Measurements from ENCODE around the gene CAMTA1. TPM values are rescaled to one million over a fixed set of nuclear protein-coding genes. Genes with fewer than 3 reads are reported as not detected.

CAMTA1 gene
- total RNA-seq, 5 donors from 2014 or later (not counting 1 experiment from before 2014, with no cell fraction given): 29.7 to 37.4 (median 34.6) TPM

DNA sequence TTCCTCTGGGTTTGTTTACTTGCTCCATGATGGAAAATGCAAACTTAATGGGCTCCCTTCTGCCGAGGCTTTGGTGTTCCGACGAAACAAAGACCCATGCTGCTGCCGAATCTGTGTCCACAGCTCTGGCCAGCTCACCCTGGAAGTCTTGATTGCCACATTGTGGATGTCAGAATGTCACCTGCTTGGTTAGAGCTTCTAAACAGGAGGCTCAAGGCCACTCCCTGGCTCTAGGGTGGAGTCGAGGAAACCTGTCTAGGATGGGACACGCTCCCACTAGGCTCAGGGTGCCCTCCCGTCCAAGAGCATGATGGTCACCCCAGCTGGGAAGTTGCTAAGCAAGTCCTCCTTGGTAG, 706.5 kb downstream of the CAMTA1 start:
- no peaks in the 10 kb centered on the region for H3K4me1 ChIP-seq (ENCODE audit: control insufficient read depth in 1 of 2, extremely low read depth in 1 of 2, insufficient read depth in 2 of 2, low read length in 2 of 2)
- peaks cover 0 to 30% of the 10 kb centered on the region in 2 experiments for H3K27me3 ChIP-seq (replicated peaks in 1 of 2; ENCODE audit: control insufficient read depth in 2 of 2, extremely low read depth in 1 of 2, insufficient read depth in 2 of 2, low read length in 1 of 2)
- H3K36me3 ChIP-seq (ENCODE audit: control insufficient read depth in 2 of 2, extremely low read depth in 1 of 2, insufficient read depth in 1 of 2, low read length in 1 of 2): no peaks in the 10 kb centered on the region
- H3K27ac Mint-ChIP-seq: no peak overlapping the region
- peaks cover 4 to 7% of the 10 kb centered on the region in 2 donors for H3K27me3 Mint-ChIP-seq
- DNase-seq (no peak), ATAC-seq (replicated peaks in 1 of 4) (no peak)
- POLR2A ChIA-PET: interaction anchor here in 1 of 2 donors (0.6 kb wide), 1 partner anchor 612 kb away, joined by 4 read pairs; no protein-coding TSS in a partner anchor
- no peaks in the 10 kb centered on the region for H3K4me1 Mint-ChIP-seq
- no peaks in the 10 kb centered on the region for H3K36me3 Mint-ChIP-seq
- CTCF ChIA-PET: no interaction called here
- H3K4me3 Mint-ChIP-seq: no peak overlapping the region
- 78% methylated on average over 7 of the region's 7 CpGs for WGBS (ENCODE audit: insufficient coverage)
- H3K9me3 ChIP-seq: no peaks in the 10 kb centered on the region
- peaks cover 0 to 10% (median 0%) of the 10 kb centered on the region in 3 donors for H3K9me3 Mint-ChIP-seq
- H3K27ac ChIP-seq (ENCODE audit: low read length): no peak overlapping the region
- no peak overlapping the region for H3K4me3 ChIP-seq (ENCODE audit: control insufficient read depth in 1 of 2, extremely low read depth in 1 of 2, low read length in 1 of 2)

DNA sequence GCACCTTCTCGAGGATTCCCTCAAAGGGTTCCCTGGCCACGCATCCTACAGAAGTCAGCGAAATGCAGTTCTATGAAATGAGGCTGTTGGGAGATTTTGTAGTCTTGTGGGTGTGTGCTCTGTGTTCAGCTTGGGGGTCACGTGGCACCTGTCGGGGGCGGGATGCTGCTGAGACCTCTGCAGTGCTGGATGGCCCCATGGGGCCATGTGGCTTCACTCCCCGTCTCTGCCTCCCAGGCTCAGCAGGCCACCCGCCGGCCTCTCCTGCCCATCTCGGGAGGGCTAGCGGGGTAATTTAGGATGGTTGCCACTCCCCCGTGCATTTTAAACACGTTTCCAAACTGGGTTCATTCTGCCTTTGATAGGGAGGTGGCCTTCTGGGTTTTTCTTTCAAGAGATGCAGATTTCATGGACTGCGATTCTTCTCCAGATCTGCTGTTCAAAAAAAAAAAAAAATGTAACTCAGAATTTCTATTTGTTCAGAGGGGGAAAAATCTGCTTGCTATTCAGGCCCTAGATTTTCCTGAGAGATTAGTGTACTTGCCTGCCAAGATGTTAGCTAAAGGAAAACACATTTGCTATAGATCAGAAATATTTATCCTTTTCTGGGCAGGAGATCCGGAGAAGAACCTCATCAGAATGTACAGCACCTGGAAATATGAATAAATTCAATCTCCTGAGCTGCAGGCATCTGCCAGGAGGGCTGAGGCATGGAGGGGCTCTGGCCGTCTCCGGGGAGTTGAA, 708.6 kb downstream of the CAMTA1 start:
- DNase-seq: no peak
- Mint-ChIP-seq H3K27ac (no peak overlapping the region), H3K9me3 (peaks cover 0 to 10% (median 0%) of the 10 kb centered on the region in 3 donors), H3K4me3 (no peak overlapping the region), H3K27me3 (peaks cover 4 to 7% of the 10 kb centered on the region in 2 donors), H3K36me3 (no peaks in the 10 kb centered on the region), H3K4me1 (no peaks in the 10 kb centered on the region)
- 76% methylated on average over 6 of the region's 17 CpGs for WGBS (ENCODE audit: insufficient coverage)
- ChIA-PET POLR2A (no interaction called here), CTCF (interaction anchor here in 1 of 2 donors (0.8 kb wide), 1 partner anchor 12 kb away, joined by 4 read pairs; no protein-coding TSS in a partner anchor)
- Histone ChIP-seq H3K4me3 (ENCODE audit: control insufficient read depth in 1 of 2, extremely low read depth in 1 of 2, low read length in 1 of 2) (no peak overlapping the region), H3K27ac (ENCODE audit: low read length) (no peak overlapping the region), H3K27me3 (replicated peaks in 1 of 2; ENCODE audit: control insufficient read depth in 2 of 2, extremely low read depth in 1 of 2, insufficient read depth in 2 of 2, low read length in 1 of 2) (peaks cover 0 to 26% of the 10 kb centered on the region in 2 experiments), H3K4me1 (ENCODE audit: control insufficient read depth in 1 of 2, extremely low read depth in 1 of 2, insufficient read depth in 2 of 2, low read length in 2 of 2) (no peaks in the 10 kb centered on the region), H3K36me3 (ENCODE audit: control insufficient read depth in 2 of 2, extremely low read depth in 1 of 2, insufficient read depth in 1 of 2, low read length in 1 of 2) (no peaks in the 10 kb centered on the region), H3K9me3 (no peaks in the 10 kb centered on the region)
- ATAC-seq (replicated peaks in 1 of 4): no peak

DNA sequence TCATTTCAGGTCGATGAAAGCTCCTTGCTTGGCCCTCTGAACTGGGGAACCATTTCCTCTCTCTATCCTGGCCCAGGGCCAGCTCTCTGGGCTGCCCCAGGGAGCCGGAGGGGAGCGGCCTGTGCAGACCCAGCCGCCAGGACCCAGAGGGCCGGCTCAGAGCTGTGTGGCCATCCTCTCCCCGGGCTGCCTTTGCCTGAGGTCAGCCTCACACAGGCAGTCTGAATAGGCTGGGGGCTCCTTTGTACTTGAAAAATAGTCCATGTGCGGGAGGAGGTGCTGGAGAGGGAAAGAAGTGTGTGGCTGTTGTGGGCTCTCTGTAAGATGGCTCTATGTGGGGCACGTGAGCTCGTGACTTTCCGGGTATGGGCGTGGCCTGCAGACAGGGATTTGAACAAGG, 710.7 kb downstream of the CAMTA1 start:
- Histone ChIP-seq H3K9me3 (no peaks in the 10 kb centered on the region), H3K4me1 (ENCODE audit: control insufficient read depth in 1 of 2, extremely low read depth in 1 of 2, insufficient read depth in 2 of 2, low read length in 2 of 2) (no peaks in the 10 kb centered on the region), H3K27ac (ENCODE audit: low read length) (no peak overlapping the region), H3K27me3 (replicated peaks in 1 of 2; ENCODE audit: control insufficient read depth in 2 of 2, extremely low read depth in 1 of 2, insufficient read depth in 2 of 2, low read length in 1 of 2) (peaks cover 0 to 14% of the 10 kb centered on the region in 2 experiments), H3K36me3 (ENCODE audit: control insufficient read depth in 2 of 2, extremely low read depth in 1 of 2, insufficient read depth in 1 of 2, low read length in 1 of 2) (no peaks in the 10 kb centered on the region), H3K4me3 (ENCODE audit: control insufficient read depth in 1 of 2, extremely low read depth in 1 of 2, low read length in 1 of 2) (no peak overlapping the region)
- Mint-ChIP-seq H3K9me3 (peaks cover 0 to 10% (median 0%) of the 10 kb centered on the region in 3 donors), H3K27me3 (peaks cover 4 to 5% of the 10 kb centered on the region in 2 donors), H3K27ac (no peak overlapping the region), H3K36me3 (no peaks in the 10 kb centered on the region), H3K4me1 (no peaks in the 10 kb centered on the region), H3K4me3 (no peak overlapping the region)
- DNase-seq (no peak), ATAC-seq (replicated peaks in 1 of 4) (no peak)
- POLR2A ChIA-PET: no interaction called here
- CTCF ChIA-PET: no interaction called here
- 69% methylated on average over 11 of the region's 11 CpGs for WGBS (ENCODE audit: insufficient coverage)

DNA sequence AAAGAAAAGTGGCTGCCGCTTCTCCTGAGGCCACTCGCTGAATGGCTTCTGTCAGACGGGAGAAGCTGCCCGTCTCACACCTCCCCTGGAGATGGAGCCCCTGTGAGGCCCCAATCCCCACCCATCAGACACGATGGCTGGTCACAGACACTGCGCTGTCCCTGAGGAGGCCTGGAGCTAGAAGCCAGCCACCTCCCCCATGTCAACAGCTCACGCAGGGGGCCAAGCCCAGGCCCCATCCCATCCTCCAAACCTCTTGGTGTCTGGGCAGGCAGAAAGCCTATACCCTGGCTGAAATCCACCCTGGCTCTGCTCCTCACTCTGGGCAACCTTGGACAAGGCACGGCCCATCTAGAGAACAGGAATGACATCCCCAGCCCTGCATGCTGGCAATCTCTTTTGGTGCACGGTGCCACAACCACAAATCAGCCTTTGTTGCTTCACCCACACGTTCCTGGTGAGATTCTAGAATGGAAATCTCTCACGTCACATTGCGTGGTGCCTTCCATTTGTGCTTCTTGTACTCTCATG, 711.9 kb downstream of the CAMTA1 start:
- H3K4me3 ChIP-seq (ENCODE audit: control insufficient read depth in 1 of 2, extremely low read depth in 1 of 2, low read length in 1 of 2): no peak overlapping the region
- H3K27me3 Mint-ChIP-seq: peaks cover 3 to 4% of the 10 kb centered on the region in 2 donors
- H3K27me3 ChIP-seq (replicated peaks in 1 of 2; ENCODE audit: control insufficient read depth in 2 of 2, extremely low read depth in 1 of 2, insufficient read depth in 2 of 2, low read length in 1 of 2): peaks cover 0 to 12% of the 10 kb centered on the region in 2 experiments
- no peak overlapping the region for H3K27ac ChIP-seq (ENCODE audit: low read length)
- H3K9me3 Mint-ChIP-seq: peaks cover 0 to 10% (median 0%) of the 10 kb centered on the region in 3 donors
- POLR2A ChIA-PET: no interaction called here
- CTCF ChIA-PET: no interaction called here
- DNase-seq (no peak), ATAC-seq (replicated peaks in 1 of 4) (no peak)
- 82% methylated on average over 12 of the region's 12 CpGs for WGBS (ENCODE audit: insufficient coverage)
- no peaks in the 10 kb centered on the region for H3K4me1 Mint-ChIP-seq
- no peaks in the 10 kb centered on the region for H3K4me1 ChIP-seq (ENCODE audit: control insufficient read depth in 1 of 2, extremely low read depth in 1 of 2, insufficient read depth in 2 of 2, low read length in 2 of 2)
- no peak overlapping the region for H3K27ac Mint-ChIP-seq
- no peaks in the 10 kb centered on the region for H3K9me3 ChIP-seq
- no peaks in the 10 kb centered on the region for H3K36me3 Mint-ChIP-seq
- no peak overlapping the region for H3K4me3 Mint-ChIP-seq
- no peaks in the 10 kb centered on the region for H3K36me3 ChIP-seq (ENCODE audit: control insufficient read depth in 2 of 2, extremely low read depth in 1 of 2, insufficient read depth in 1 of 2, low read length in 1 of 2)

DNA sequence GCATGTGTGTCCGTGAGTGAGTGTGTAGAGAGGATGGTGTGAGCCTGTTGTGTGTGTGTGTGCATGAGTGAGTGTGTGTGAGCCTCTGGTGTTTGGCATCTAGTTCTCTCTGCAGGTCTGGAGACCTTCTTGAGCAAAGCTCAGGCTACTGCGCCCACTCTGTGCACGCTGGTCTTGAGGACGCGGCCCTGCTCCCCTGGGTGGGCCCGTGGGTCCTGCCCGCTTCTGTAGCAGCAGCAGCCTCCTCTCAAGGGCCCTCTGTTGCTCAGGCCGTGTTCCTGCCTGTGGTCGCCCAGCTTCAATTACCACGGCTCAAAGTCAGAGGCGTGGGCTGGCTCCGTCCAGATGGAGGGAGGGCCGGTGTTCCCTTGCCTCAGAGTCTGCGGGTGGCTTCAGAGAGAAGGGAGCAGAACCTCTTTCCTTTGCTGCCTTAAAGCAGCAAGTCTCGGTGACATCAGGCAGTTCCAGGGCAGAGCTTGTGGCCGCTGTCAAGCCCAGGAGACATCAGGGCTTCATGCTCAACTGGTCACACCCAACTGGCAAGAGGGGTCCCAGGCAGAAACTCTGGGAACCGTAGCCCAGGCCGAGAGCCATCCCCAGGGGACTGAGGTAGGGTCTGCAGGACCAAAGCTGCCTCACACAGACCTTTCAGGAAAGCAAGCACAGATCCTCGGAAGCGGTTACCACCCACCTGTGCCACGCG, 715.3 kb downstream of the CAMTA1 start:
- Mint-ChIP-seq H3K9me3 (no peaks in the 10 kb centered on the region), H3K27ac (no peak overlapping the region), H3K36me3 (no peaks in the 10 kb centered on the region), H3K4me3 (no peak overlapping the region), H3K4me1 (no peaks in the 10 kb centered on the region), H3K27me3 (no peaks in the 10 kb centered on the region)
- no peaks in the 10 kb centered on the region for H3K9me3 ChIP-seq
- POLR2A ChIA-PET: interaction anchor here in 1 of 2 donors (0.6 kb wide), 1 partner anchor 12 kb away, joined by 3 read pairs; no protein-coding TSS in a partner anchor
- WGBS (ENCODE audit: insufficient coverage): 93% methylated on average over 22 of the region's 22 CpGs
- no peak for ATAC-seq (replicated peaks in 1 of 4)
- no peak for DNase-seq
- no peaks in the 10 kb centered on the region for H3K4me1 ChIP-seq (ENCODE audit: control insufficient read depth in 1 of 2, extremely low read depth in 1 of 2, insufficient read depth in 2 of 2, low read length in 2 of 2)
- H3K36me3 ChIP-seq (ENCODE audit: control insufficient read depth in 2 of 2, extremely low read depth in 1 of 2, insufficient read depth in 1 of 2, low read length in 1 of 2): no peaks in the 10 kb centered on the region
- no peak overlapping the region for H3K27ac ChIP-seq (ENCODE audit: low read length)
- H3K4me3 ChIP-seq (ENCODE audit: control insufficient read depth in 1 of 2, extremely low read depth in 1 of 2, low read length in 1 of 2): no peak overlapping the region
- H3K27me3 ChIP-seq (replicated peaks in 1 of 2; ENCODE audit: control insufficient read depth in 2 of 2, extremely low read depth in 1 of 2, insufficient read depth in 2 of 2, low read length in 1 of 2): peaks cover 0 to 32% of the 10 kb centered on the region in 2 experiments
- CTCF ChIA-PET: no interaction called here

DNA sequence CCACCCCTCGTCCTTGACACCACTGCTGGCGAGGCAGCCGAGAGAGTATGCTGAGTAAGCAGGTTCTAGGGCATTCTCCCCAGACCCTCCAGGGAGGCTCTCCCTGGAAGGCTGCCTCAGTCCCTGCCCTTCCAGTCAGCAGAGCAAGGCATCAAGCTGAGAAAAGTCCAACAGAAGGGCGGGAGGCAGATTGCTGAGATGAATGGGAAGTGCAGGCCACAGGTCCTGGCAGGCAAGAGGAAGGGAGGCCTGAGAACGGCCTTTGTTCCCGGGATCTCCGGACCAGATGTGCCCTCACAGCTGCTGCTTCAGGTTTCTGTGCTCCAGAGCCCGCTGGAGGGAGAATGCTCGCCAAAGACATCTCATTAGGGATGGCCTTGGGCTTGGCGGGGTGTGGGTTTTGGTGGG, 715.8 kb downstream of the CAMTA1 start:
- Mint-ChIP-seq H3K4me3 (no peak overlapping the region), H3K4me1 (no peaks in the 10 kb centered on the region), H3K36me3 (no peaks in the 10 kb centered on the region), H3K27ac (no peak overlapping the region), H3K27me3 (no peaks in the 10 kb centered on the region), H3K9me3 (no peaks in the 10 kb centered on the region)
- ATAC-seq (replicated peaks in 1 of 4) (no peak), DNase-seq (no peak)
- no peaks in the 10 kb centered on the region for H3K36me3 ChIP-seq (ENCODE audit: control insufficient read depth in 2 of 2, extremely low read depth in 1 of 2, insufficient read depth in 1 of 2, low read length in 1 of 2)
- H3K27me3 ChIP-seq (replicated peaks in 1 of 2; ENCODE audit: control insufficient read depth in 2 of 2, extremely low read depth in 1 of 2, insufficient read depth in 2 of 2, low read length in 1 of 2): peaks cover 0 to 27% of the 10 kb centered on the region in 2 experiments
- POLR2A ChIA-PET: interaction anchor here in 1 of 2 donors (0.6 kb wide), 1 partner anchor 11 kb away, joined by 3 read pairs; no protein-coding TSS in a partner anchor
- H3K4me1 ChIP-seq (ENCODE audit: control insufficient read depth in 1 of 2, extremely low read depth in 1 of 2, insufficient read depth in 2 of 2, low read length in 2 of 2): no peaks in the 10 kb centered on the region
- H3K9me3 ChIP-seq: no peaks in the 10 kb centered on the region
- 85% methylated on average over 10 of the region's 10 CpGs for WGBS (ENCODE audit: insufficient coverage)
- H3K27ac ChIP-seq (ENCODE audit: low read length): no peak overlapping the region
- CTCF ChIA-PET: no interaction called here
- H3K4me3 ChIP-seq (ENCODE audit: control insufficient read depth in 1 of 2, extremely low read depth in 1 of 2, low read length in 1 of 2): no peak overlapping the region

Data from T-cell (primary cell).